ENCODE measurements around the gene MEIKIN.
"Not testable (repeated sequence)": the region's sequence is repeated elsewhere in the genome, so short reads cannot be mapped to it uniquely, and the experiment has no call there.

DNA sequence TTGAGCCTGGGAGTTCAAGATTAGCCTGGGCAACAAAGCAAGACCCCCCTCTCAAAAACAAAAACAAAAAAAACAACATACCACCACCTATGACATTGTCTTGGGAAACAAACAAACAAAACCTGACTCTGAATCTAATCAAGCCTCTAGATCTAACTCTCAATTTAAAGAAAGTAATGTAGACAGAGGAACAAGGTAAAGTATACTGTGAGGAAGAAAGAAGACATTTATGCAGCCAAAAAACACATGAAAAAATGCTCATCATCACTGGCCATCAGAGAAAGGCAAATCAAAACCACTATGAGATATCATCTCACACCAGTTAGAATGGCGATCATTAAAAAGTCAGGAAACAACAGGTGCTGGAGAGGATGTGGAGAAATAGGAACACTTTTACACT, 167.3 kb downstream of the MEIKIN start:
- TF ChIP-seq, protein P1, sequence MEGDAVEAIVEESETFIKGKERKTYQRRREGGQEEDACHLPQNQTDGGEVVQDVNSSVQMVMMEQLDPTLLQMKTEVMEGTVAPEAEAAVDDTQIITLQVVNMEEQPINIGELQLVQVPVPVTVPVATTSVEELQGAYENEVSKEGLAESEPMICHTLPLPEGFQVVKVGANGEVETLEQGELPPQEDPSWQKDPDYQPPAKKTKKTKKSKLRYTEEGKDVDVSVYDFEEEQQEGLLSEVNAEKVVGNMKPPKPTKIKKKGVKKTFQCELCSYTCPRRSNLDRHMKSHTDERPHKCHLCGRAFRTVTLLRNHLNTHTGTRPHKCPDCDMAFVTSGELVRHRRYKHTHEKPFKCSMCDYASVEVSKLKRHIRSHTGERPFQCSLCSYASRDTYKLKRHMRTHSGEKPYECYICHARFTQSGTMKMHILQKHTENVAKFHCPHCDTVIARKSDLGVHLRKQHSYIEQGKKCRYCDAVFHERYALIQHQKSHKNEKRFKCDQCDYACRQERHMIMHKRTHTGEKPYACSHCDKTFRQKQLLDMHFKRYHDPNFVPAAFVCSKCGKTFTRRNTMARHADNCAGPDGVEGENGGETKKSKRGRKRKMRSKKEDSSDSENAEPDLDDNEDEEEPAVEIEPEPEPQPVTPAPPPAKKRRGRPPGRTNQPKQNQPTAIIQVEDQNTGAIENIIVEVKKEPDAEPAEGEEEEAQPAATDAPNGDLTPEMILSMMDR (IDR thresholded peaks at IDR 0.05) = not testable (repeated sequence)
- TF ChIP-seq POLR2A (IDR thresholded peaks at IDR 0.05) = not testable (repeated sequence)

All from ovary (tissue), 3 donors.